Neural crest cell (in vitro differentiated cells): Measurements from ENCODE around the gene TTLL11. TPM values are rescaled to one million over a fixed set of nuclear protein-coding genes. Genes with fewer than 3 reads are reported as not detected.

Experiments
- DNase-seq: peaks from one replicate; pipeline ENCODE4 v3.0.0; 2021; ENCODE audit warnings: low read depth, mixed read lengths, low spot score
- H3K27ac Mint-ChIP-seq: one replicate; pipeline ENCODE4 v1.8.0; 2021; ENCODE audit warnings: mild to moderate bottlenecking, mixed read lengths; ENCODE audit not compliant: unreplicated experiment
- H3K27me3 Mint-ChIP-seq: 2 replicates; pipeline ENCODE4 v1.8.0; 2021; ENCODE audit warnings: low read depth, mild to moderate bottlenecking, mixed read lengths
- H3K36me3 Mint-ChIP-seq: 2 replicates; pipeline ENCODE4 v1.8.0; 2021; ENCODE audit warnings: low read depth, mild to moderate bottlenecking, mixed read lengths
- H3K4me1 Mint-ChIP-seq: 2 replicates; pipeline ENCODE4 v1.8.0; 2021; ENCODE audit warnings: mixed read lengths
- H3K4me3 Mint-ChIP-seq: one replicate; pipeline ENCODE4 v1.8.0; 2021; ENCODE audit warnings: mild to moderate bottlenecking, mixed read lengths
- H3K9me3 Mint-ChIP-seq: 2 replicates; pipeline ENCODE4 v1.8.0; 2021; ENCODE audit warnings: mixed read lengths
- total RNA-seq: library from RNA; stranded (reverse); gene quantifications from 2 replicates; pipeline ENCODE4 v1.2.1, GENCODE V29; 2021
- TF ChIP-seq, protein P1 (sequence below): fragments of 200-600 bp; sonication (generic); conservative IDR thresholded peaks from 2 replicates; pipeline ENCODE4 v1.5.0; 2021; ENCODE audit warnings: antibody characterized with exemption, mild to moderate bottlenecking

The TTLL11 gene
- total RNA-seq, 1 donor from 2014 or later: 9.1 TPM

DNA sequence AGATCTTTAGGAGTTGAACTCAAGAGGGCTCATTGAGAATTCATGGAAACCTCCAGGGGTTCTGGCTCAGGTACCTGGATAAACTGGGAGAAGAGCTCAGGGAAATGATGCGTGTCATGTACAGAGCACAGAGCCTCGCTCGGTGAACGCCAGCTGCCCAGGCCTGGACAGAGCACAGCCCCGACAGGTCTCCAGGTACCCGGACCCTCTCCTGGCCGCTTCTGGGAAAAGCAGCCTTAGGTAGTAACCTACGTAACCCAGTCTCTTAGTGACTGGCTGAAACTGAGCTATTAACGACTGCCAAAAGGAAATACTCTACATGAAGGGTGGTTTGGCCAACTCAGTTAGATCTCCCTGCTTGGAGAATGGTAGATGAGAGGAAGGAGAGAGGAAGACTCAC, 157.4 kb downstream of the TTLL11 start:
- Mint-ChIP-seq H3K36me3 (no peaks in the 10 kb centered on the region), H3K4me1 (no peaks in the 10 kb centered on the region), H3K27ac (no peak overlapping the region), H3K4me3 (no peak overlapping the region), H3K27me3 (peaks cover 3% of the 10 kb centered on the region), H3K9me3 (no peaks in the 10 kb centered on the region)
- no peak for DNase-seq
- TF ChIP-seq, protein P1, sequence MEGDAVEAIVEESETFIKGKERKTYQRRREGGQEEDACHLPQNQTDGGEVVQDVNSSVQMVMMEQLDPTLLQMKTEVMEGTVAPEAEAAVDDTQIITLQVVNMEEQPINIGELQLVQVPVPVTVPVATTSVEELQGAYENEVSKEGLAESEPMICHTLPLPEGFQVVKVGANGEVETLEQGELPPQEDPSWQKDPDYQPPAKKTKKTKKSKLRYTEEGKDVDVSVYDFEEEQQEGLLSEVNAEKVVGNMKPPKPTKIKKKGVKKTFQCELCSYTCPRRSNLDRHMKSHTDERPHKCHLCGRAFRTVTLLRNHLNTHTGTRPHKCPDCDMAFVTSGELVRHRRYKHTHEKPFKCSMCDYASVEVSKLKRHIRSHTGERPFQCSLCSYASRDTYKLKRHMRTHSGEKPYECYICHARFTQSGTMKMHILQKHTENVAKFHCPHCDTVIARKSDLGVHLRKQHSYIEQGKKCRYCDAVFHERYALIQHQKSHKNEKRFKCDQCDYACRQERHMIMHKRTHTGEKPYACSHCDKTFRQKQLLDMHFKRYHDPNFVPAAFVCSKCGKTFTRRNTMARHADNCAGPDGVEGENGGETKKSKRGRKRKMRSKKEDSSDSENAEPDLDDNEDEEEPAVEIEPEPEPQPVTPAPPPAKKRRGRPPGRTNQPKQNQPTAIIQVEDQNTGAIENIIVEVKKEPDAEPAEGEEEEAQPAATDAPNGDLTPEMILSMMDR: no peak

DNA sequence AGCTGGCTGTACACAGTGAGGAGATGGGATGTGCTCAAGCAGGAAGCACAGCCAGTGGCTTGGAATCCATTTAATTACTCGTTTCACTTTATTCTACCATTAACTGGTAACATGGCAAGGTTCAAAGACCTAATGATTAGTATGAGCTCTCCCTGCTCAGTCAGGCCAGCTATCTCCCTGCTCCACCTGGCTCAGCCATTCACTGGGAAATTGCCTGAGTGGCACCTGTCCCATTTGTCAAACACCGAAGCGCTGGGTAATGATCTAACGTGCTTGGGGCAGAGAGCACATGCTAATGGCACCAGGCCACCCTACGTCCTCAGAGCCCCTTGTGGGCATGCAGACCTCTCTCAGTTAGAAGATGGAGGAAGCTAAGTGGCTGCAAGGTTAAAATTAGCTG, 162.2 kb downstream of the TTLL11 start:
- Mint-ChIP-seq H3K27me3 (peaks cover 9% of the 10 kb centered on the region), H3K9me3 (no peaks in the 10 kb centered on the region), H3K36me3 (no peaks in the 10 kb centered on the region), H3K27ac (no peak overlapping the region), H3K4me1 (peaks cover 4% of the 10 kb centered on the region), H3K4me3 (no peak overlapping the region)
- no peak for DNase-seq
- TF ChIP-seq, protein P1: no peak

GRCh38 chr9:121929893-121930875, 162.9 kb downstream of the TTLL11 start:
- peak; percentile 20 for DNase-seq
- H3K4me3 Mint-ChIP-seq: no peak overlapping the region
- no peaks in the 10 kb centered on the region for H3K9me3 Mint-ChIP-seq
- TF ChIP-seq, protein P1: peak; percentile 48
- H3K36me3 Mint-ChIP-seq: no peaks in the 10 kb centered on the region
- H3K27ac Mint-ChIP-seq: no peak overlapping the region
- peaks cover 7% of the 10 kb centered on the region for H3K4me1 Mint-ChIP-seq
- H3K27me3 Mint-ChIP-seq: peaks cover 9% of the 10 kb centered on the region

GRCh38 chr9:121927636-121928035, 165.5 kb downstream of the TTLL11 start:
- no peaks in the 10 kb centered on the region for H3K9me3 Mint-ChIP-seq
- peaks cover 11% of the 10 kb centered on the region for H3K4me1 Mint-ChIP-seq
- TF ChIP-seq, protein P1: no peak
- peaks cover 11% of the 10 kb centered on the region for H3K27me3 Mint-ChIP-seq
- DNase-seq: no peak
- H3K4me3 Mint-ChIP-seq: no peak overlapping the region
- no peak overlapping the region for H3K27ac Mint-ChIP-seq
- no peaks in the 10 kb centered on the region for H3K36me3 Mint-ChIP-seq

DNA sequence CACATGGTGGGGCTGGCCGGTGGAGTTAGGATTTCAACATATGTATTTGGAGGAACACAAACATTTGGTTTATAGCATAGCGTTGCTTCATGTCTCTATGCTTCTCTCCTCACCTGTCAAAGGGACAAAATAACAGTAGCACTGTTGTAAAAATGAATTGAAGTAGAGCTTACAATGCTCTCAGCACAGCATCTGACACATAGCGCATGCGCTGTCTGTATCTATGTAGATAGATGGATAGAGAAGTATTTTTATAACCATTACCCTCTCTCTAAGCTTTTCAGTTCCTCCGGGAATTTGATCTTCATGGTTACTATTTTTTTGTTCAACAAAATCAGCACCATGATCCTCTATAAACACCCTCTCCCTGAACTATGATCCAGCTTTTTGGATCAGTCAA, 166.0 kb downstream of the TTLL11 start:
- Mint-ChIP-seq H3K4me1 (peaks cover 11% of the 10 kb centered on the region), H3K36me3 (no peaks in the 10 kb centered on the region), H3K4me3 (no peak overlapping the region), H3K27me3 (peaks cover 11% of the 10 kb centered on the region), H3K9me3 (no peaks in the 10 kb centered on the region), H3K27ac (no peak overlapping the region)
- no peak for DNase-seq
- TF ChIP-seq, protein P1: no peak
